Activated naive CD8-positive, alpha-beta T cell treated with anti-CD3 and anti-CD28 coated beads for 36 hours (primary cell): ENCODE measurements around the gene FBN1. TPM values are rescaled to one million over a fixed set of nuclear protein-coding genes. Genes with fewer than 3 reads are reported as not detected.

Experiments
- DNase-seq: peaks from one replicate; pipeline ENCODE4 v3.0.0; 2021
- H3K27ac Mint-ChIP-seq: one replicate; pipeline ENCODE4 v1.8.0; 2022; ENCODE audit warnings: mild to moderate bottlenecking, moderate library complexity, mixed read lengths
- H3K27me3 Mint-ChIP-seq: one replicate; pipeline ENCODE4 v1.8.0; 2022; ENCODE audit warnings: mild to moderate bottlenecking, mixed read lengths
- H3K36me3 Mint-ChIP-seq: one replicate; pipeline ENCODE4 v1.8.0; 2021; ENCODE audit warnings: mild to moderate bottlenecking, mixed read lengths
- H3K4me1 Mint-ChIP-seq: one replicate; pipeline ENCODE4 v1.8.0; 2021; ENCODE audit warnings: mixed read lengths
- H3K4me3 Mint-ChIP-seq: one replicate; pipeline ENCODE4 v1.8.0; 2022; ENCODE audit warnings: mild to moderate bottlenecking, moderate library complexity, mixed read lengths
- H3K9me3 Mint-ChIP-seq: one replicate; pipeline ENCODE4 v1.8.0; 2022; ENCODE audit warnings: mixed read lengths
- total RNA-seq, 2 experiments: library from RNA; stranded (reverse); gene quantifications; one replicate each; pipeline ENCODE4 v1.2.3, GENCODE V29; 2021

Gene FBN1
- total RNA-seq, 2 experiments from 2014 or later: 0.22 to 0.29 TPM

DNA sequence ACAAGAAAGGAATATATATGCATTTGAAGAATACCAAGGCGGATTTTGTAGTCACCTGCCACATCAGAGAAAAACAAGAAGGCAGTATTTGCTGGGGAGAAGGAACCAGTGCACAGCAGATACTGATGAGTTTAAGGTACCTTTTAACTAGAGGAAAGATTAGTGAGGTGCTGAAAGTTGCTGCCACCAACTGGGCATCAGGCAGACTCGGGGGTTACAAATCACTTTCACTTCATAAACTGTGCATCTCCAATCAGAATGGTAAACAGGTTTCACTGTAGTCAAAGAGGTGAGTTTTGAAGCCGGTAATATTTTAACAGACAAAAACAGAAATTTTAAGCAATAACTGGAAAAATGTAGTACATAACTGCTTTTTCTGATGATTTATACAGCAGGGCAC is 4.1 kb downstream of the FBN1 start:
- no peak for DNase-seq
- no peak overlapping the region for H3K4me3 Mint-ChIP-seq
- peaks cover 40% of the 10 kb centered on the region for H3K27me3 Mint-ChIP-seq

DNA sequence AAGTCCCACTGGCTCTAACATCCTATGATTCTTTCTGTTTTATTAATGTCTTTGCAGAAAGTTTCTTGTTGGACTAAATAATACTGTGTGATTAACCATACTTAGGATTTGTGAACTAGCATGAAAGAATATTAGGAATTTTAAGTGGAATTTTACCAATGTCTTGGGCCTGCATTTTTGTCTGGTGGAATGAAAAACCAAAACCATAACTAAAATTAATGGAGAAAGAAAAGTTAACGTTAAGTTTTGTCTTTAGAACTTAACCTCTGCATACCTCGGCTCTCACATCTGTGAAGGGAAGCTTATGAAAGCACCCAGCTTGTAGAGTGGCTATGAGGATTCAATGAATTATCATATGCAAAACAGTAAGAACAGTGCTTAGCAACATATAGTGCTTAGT is 6.5 kb downstream of the FBN1 start:
- Mint-ChIP-seq H3K27me3 (peaks cover 20% of the 10 kb centered on the region), H3K9me3 (no peaks in the 10 kb centered on the region), H3K36me3 (no peaks in the 10 kb centered on the region), H3K27ac (no peak overlapping the region), H3K4me3 (no peak overlapping the region), H3K4me1 (no peaks in the 10 kb centered on the region)
- no peak for DNase-seq

More for the DNA sequence above, 4.1 kb downstream of the FBN1 start:
- H3K27ac Mint-ChIP-seq: no peak overlapping the region
- no peaks in the 10 kb centered on the region for H3K9me3 Mint-ChIP-seq
- no peaks in the 10 kb centered on the region for H3K36me3 Mint-ChIP-seq
- H3K4me1 Mint-ChIP-seq: no peaks in the 10 kb centered on the region

DNA sequence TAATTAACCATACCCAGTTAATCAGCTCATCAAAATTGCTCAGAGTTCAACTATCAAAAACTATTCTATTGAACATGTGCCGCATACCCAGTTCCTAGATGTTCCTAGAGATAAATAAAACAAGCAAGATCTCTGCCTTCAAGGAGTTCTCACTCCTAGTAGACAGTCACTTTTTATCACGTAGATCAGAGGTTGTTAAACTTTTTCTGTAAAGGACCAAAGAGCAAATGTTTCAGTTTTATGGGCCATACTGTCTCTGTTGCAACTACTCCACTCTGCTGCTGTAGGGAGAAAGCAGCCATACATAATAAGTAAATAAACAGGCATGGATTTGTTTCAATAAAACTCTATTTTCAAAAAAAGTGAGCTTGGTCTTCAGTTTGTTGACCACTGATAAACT is 7.9 kb downstream of the FBN1 start:
- DNase-seq: no peak

DNA sequence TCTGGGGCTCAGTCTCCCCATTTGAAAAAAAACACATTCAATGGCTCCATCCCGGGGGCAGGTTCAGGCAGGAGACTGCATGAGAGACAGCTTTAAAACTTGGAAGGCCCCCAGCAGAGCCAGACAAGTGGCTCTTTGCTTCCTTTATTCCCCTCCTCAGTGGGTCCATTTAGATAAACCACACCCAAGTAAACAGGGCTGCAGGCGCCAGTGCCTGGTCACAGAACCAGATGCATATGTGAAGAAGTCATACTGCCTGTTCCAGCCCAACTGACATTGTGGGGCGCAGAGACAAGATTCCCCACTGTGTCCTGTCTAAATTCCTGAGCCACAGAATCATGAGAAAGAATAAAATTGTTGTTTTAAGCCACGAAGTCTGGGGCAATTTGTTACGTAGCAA is 9.0 kb downstream of the FBN1 start:
- DNase-seq: no peak
- Mint-ChIP-seq H3K4me1 (no peaks in the 10 kb centered on the region), H3K36me3 (no peaks in the 10 kb centered on the region), H3K9me3 (no peaks in the 10 kb centered on the region), H3K4me3 (no peak overlapping the region), H3K27ac (no peak overlapping the region), H3K27me3 (peaks cover 3% of the 10 kb centered on the region)

More for the DNA sequence above, 7.9 kb downstream of the FBN1 start:
- H3K4me3 Mint-ChIP-seq: no peak overlapping the region
- H3K36me3 Mint-ChIP-seq: no peaks in the 10 kb centered on the region
- H3K27ac Mint-ChIP-seq: no peak overlapping the region
- H3K4me1 Mint-ChIP-seq: no peaks in the 10 kb centered on the region
- H3K27me3 Mint-ChIP-seq: peaks cover 8% of the 10 kb centered on the region
- H3K9me3 Mint-ChIP-seq: no peaks in the 10 kb centered on the region

DNA sequence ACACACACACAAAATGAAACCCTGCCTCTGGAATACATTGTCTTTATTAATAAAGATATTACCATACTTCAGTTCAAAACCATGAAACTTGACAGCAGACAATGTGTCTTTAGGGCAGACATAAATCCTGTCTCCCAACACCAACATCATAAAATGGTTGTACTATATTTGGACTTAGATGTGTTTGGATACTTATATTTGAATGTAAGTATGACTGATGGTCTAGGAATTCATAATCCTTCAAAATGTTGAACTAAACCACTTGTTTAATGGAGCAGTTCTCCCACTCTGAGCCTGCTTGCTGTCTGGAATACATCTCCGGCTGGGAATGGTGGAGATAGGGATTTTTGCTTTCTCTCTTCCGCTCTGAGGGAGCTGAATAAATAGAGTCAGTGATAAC is 10.6 kb downstream of the FBN1 start:
- no peaks in the 10 kb centered on the region for H3K9me3 Mint-ChIP-seq
- no peak overlapping the region for H3K27ac Mint-ChIP-seq
- no peaks in the 10 kb centered on the region for H3K27me3 Mint-ChIP-seq

DNA sequence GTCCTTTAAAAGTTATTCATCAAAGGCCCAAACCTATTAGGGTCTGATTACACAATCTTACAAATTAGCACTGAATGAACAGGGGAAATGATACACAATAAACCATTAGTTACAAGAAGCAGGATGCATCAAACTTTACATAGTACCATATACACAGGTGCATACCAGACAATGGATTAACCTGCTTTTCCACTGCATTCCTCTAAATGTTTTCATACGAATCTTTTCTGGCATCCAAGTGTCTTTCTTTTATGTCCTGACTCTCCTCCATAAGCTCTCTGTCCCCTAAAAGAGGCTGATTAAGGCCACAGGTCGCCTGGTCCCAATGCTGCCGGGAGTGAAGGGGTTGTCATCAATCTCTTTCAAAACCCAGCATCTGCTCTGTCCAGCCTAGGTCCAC is 11.4 kb downstream of the FBN1 start:
- H3K4me3 Mint-ChIP-seq: no peak overlapping the region

More for the DNA sequence above, 10.6 kb downstream of the FBN1 start:
- DNase-seq: no peak
- no peak overlapping the region for H3K4me3 Mint-ChIP-seq
- no peaks in the 10 kb centered on the region for H3K4me1 Mint-ChIP-seq
- no peaks in the 10 kb centered on the region for H3K36me3 Mint-ChIP-seq

DNA sequence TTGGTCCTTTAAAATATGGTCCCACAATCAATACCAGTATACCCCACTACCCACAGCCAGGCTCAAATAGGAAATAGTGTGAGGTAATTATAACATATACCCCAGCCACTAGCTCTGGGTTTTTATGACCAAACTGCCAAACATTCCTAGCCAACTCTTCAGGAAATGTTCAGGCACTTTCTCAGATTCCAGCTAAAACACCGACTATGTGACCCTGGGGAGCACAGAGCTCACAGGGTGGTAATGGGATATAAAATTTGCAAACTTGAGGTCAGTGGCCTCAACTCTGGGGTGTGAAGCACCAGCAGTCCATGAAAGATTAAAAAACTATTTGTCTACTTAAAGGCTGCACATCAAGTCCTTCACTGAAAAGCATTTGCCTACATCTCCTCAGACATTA is 12.9 kb downstream of the FBN1 start:
- no peaks in the 10 kb centered on the region for H3K9me3 Mint-ChIP-seq
- no peaks in the 10 kb centered on the region for H3K4me1 Mint-ChIP-seq
- H3K27ac Mint-ChIP-seq: no peak overlapping the region
- H3K4me3 Mint-ChIP-seq: no peak overlapping the region
- DNase-seq: no peak
- no peaks in the 10 kb centered on the region for H3K36me3 Mint-ChIP-seq
- H3K27me3 Mint-ChIP-seq: no peaks in the 10 kb centered on the region

More for the DNA sequence above, 11.4 kb downstream of the FBN1 start:
- H3K27ac Mint-ChIP-seq: no peak overlapping the region
- no peaks in the 10 kb centered on the region for H3K9me3 Mint-ChIP-seq
- H3K27me3 Mint-ChIP-seq: no peaks in the 10 kb centered on the region
- no peaks in the 10 kb centered on the region for H3K36me3 Mint-ChIP-seq
- H3K4me1 Mint-ChIP-seq: no peaks in the 10 kb centered on the region
- DNase-seq: no peak

DNA sequence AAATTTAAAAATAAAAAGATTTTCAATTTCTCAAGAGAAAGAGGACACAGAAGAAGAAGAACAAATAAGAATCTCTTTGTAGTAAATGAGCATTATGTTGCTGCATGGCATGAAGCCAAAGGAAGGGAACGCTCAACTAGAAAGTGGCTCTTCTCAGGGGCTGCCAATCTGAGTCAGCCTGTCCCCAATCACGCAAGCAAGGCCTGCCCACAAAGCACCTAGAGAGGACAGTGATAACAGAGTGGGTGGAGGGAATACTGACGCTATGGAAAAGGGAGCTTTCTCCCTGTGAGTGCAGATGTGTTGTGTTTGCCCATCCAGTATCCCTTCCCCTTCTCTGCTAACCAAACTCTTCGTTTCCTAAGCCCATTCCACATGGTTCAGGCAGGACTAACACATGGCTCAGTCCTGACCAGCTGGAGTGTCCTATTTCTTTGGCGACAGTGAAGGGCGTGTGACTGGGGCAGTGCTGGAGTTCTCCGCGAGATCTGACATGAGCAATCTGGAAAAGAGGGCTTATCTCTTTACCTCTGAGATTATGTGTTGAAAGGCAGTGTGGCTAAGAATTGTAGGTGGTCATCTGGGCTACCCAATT is 14.2 kb downstream of the FBN1 start:
- no peak for DNase-seq

DNA sequence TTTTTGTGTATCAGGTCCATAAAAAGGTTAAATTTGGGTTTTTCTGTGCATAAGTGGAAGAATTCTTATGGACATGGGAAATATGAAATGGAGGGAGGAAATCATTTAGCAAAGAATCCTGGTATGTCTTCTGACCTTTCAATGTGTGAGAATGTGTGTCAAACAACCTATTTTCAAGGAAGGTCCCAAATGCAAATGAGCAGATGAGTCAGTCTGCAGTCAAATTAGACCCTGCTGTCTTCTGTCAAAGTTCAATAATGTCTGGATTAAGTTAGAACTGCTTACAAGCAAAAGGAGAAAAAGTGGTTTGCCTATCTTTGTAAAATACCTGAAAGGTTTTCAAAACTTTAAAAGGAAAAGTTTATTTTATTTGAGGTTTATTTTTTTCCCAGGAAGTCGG is 15.3 kb downstream of the FBN1 start:
- no peak overlapping the region for H3K27ac Mint-ChIP-seq
- no peaks in the 10 kb centered on the region for H3K9me3 Mint-ChIP-seq
- no peaks in the 10 kb centered on the region for H3K4me1 Mint-ChIP-seq
- H3K4me3 Mint-ChIP-seq: no peak overlapping the region
- no peak for DNase-seq
- no peaks in the 10 kb centered on the region for H3K36me3 Mint-ChIP-seq
- no peaks in the 10 kb centered on the region for H3K27me3 Mint-ChIP-seq

More for the DNA sequence above, 14.2 kb downstream of the FBN1 start:
- Mint-ChIP-seq H3K27me3 (no peaks in the 10 kb centered on the region), H3K9me3 (no peaks in the 10 kb centered on the region), H3K27ac (no peak overlapping the region), H3K4me3 (no peak overlapping the region), H3K4me1 (no peaks in the 10 kb centered on the region), H3K36me3 (no peaks in the 10 kb centered on the region)

DNA sequence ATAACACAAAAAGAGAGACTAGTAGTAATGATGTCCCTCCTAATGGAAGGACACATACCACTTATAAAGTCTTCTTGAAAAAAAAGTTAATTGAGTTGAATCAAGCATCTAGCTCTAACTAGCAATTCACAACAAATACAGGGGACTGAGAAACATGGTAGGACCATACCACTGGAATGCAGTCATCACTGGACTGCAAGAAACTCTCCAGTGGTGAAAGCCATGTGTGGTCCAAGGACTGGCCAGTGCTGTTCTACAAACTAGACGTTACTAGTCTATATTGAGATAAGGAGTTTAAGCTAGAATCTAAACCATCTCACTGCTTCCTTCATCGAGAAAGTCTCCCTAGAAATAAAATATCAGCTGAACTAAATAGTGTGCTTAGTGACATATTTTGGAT is 16.7 kb downstream of the FBN1 start:
- no peaks in the 10 kb centered on the region for H3K36me3 Mint-ChIP-seq
- no peaks in the 10 kb centered on the region for H3K4me1 Mint-ChIP-seq
- no peaks in the 10 kb centered on the region for H3K27me3 Mint-ChIP-seq
- H3K9me3 Mint-ChIP-seq: no peaks in the 10 kb centered on the region
- H3K4me3 Mint-ChIP-seq: no peak overlapping the region
- H3K27ac Mint-ChIP-seq: no peak overlapping the region
- DNase-seq: no peak

DNA sequence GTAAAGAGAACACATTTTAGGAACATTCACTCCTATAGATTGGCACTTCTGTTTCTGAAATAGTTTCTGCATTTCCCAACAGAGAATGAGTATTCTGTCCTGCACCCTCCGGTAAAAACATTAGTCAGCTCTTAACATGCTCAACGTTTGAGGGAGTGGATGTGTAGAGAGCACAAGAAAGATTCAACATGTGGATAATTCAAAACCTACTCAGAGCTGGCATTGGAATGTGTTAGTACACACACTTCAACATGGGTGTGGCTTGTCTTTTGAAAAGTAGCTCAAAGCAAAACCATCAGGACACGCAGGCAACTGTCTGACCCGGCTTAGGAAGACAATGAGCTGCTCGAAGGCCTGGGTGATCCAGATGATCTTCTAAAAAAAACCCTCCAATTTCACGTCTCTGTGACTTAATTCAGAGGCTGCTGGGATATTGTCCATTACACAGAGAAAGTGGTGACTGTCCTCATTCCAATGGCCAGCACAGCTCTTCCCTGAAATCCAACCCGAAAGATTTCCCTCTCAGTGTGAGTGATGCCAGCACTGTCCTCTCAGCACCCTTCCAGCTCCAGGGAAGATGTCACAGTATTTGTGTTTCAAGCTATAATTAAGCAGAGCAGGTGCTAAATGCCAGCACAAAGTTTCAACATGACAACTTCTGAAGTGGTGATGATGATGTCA is 18.1 kb downstream of the FBN1 start:
- DNase-seq: no peak
- Mint-ChIP-seq H3K4me1 (no peaks in the 10 kb centered on the region), H3K9me3 (no peaks in the 10 kb centered on the region), H3K4me3 (no peak overlapping the region), H3K36me3 (no peaks in the 10 kb centered on the region), H3K27me3 (no peaks in the 10 kb centered on the region), H3K27ac (no peak overlapping the region)

DNA sequence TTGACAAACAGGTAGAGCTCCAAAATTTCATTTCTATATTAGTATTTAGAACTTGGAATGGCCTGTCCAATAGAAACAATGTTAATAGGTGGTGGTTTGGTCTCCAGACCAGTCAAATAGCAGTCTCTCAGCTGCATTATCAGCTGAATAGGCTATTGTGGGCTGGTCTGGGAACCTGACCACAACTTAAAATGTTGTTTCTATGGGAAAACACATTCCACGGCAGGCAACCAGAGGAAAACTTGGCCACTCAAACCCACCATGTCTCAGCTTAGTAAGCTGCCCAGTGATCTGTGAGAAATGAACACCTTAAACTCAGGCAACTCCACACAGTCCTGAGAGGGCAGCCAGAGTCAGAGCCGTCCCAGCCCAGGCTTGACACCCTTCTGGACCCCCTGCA is 20.4 kb downstream of the FBN1 start:
- no peak overlapping the region for H3K4me3 Mint-ChIP-seq

DNA sequence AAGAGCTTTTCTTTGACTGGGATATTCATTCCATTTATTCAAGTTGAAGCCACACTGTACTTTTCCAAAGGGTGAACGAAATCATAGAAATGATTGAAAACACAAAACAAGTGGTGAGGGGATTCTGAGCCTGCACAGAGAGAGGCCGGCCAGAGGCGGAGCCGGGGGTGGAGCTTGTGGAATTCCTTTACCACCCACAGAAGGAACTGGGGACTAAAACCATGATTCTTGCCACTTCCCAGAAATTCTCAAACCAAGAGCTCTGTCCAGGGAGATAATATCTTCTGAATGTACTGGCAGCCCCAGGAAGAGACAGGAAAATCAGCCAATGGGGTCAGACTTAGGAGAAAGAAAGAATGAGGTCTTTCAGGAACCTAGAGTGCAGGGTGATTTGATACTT is 20.8 kb downstream of the FBN1 start:
- Mint-ChIP-seq H3K9me3 (no peaks in the 10 kb centered on the region), H3K27me3 (no peaks in the 10 kb centered on the region), H3K27ac (no peak overlapping the region), H3K4me1 (no peaks in the 10 kb centered on the region), H3K36me3 (no peaks in the 10 kb centered on the region), H3K4me3 (no peak overlapping the region)
- no peak for DNase-seq

More for the DNA sequence above, 20.4 kb downstream of the FBN1 start:
- Mint-ChIP-seq H3K9me3 (no peaks in the 10 kb centered on the region), H3K4me1 (no peaks in the 10 kb centered on the region), H3K36me3 (no peaks in the 10 kb centered on the region), H3K27me3 (no peaks in the 10 kb centered on the region), H3K27ac (no peak overlapping the region)
- no peak for DNase-seq

DNA sequence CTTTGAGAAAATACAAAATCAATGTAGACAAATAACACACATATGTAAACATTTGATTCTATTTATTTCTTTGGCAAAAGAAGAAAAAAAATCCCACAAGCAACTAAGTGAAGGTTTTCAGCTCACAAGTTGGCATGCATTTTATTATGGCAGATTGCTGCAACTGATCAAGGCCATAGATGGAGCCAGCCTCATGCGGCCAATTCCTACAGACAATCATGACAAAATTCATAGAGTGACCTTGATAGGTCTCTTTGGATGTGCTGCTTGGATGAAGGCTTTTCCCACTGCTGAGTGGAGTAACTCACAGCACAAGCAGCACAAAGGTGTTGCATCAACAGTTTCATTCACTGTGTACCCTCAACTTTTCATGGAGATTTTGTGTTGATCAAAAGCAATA is 22.1 kb downstream of the FBN1 start:
- no peak overlapping the region for H3K27ac Mint-ChIP-seq
- H3K9me3 Mint-ChIP-seq: no peaks in the 10 kb centered on the region
- H3K4me1 Mint-ChIP-seq: no peaks in the 10 kb centered on the region
- no peak overlapping the region for H3K4me3 Mint-ChIP-seq
- DNase-seq: no peak
- no peaks in the 10 kb centered on the region for H3K27me3 Mint-ChIP-seq
- H3K36me3 Mint-ChIP-seq: no peaks in the 10 kb centered on the region

DNA sequence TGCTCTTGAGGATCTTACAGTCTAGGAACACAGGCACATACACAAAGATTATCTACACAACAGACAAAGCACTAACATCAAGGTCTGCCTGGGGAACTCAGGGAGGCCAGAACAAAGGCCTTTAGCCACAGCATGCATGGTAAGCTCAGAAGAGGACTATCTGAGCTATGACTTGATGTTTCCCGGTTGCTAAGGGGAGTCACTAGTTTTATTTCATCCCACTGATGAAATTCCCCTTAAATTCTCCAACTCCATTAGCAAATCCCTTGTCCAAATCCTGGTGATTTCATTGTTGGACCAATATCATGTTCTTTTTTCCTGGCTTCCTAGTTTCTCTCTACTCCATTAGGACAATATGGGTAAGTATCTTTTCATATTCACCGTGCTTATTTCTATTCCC is 23.3 kb downstream of the FBN1 start:
- Mint-ChIP-seq H3K27ac (no peak overlapping the region), H3K36me3 (no peaks in the 10 kb centered on the region), H3K9me3 (no peaks in the 10 kb centered on the region)

DNA sequence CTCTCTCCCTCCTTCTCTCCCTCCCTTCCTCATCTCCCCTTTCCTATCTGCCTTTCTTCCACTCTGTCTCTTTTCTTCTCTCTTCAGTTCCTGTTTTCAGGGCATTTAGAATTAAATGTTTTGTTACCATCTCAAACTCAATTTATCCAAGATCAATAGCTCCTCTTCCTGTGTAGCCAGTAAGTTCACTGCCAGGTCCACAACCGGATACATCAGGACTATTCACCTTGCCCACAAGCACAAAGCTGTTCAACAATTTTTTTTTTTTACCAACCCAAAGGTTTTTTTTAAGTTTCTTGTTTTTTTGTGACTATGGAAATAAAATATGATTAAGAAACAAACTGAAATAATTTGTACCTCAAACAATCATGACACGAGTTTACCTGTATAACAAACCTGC is 26.1 kb downstream of the FBN1 start:
- no peak for DNase-seq
- no peaks in the 10 kb centered on the region for H3K36me3 Mint-ChIP-seq
- H3K27me3 Mint-ChIP-seq: no peaks in the 10 kb centered on the region
- H3K4me3 Mint-ChIP-seq: no peak overlapping the region
- H3K4me1 Mint-ChIP-seq: no peaks in the 10 kb centered on the region
- no peaks in the 10 kb centered on the region for H3K9me3 Mint-ChIP-seq
- H3K27ac Mint-ChIP-seq: no peak overlapping the region

More for the DNA sequence above, 23.3 kb downstream of the FBN1 start:
- H3K4me3 Mint-ChIP-seq: no peak overlapping the region
- no peaks in the 10 kb centered on the region for H3K4me1 Mint-ChIP-seq
- no peak for DNase-seq
- no peaks in the 10 kb centered on the region for H3K27me3 Mint-ChIP-seq
